NCI-H2107 treated with DMSO at 0.1 percent for 48 hours (cell line): Measurements from ENCODE around the gene TNNT2.

ENCODE experiments used
- DNase-seq: peaks from one replicate; lab custom pipeline; 2025; ENCODE audit not compliant: unreplicated experiment; lab: John Stamatoyannopoulos, UW

The TNNT2 gene

GRCh38 chr1:201378804-201379203, 1.3 kb upstream of the TNNT2 start:
- DNase-seq: no peak

- DNase-seq: no peak
Observed at GRCh38 chr1:201376464-201377374, 761 bp downstream of the TNNT2 start.

- DNase-seq: no peak
Observed at GRCh38 chr1:201376107-201376463, 1.4 kb downstream of the TNNT2 start.

GRCh38 chr1:201375169-201375568, 2.3 kb downstream of the TNNT2 start:
- DNase-seq: no peak

- peak; percentile 60 for DNase-seq
Observed at GRCh38 chr1:201374364-201374763, 3.1 kb downstream of the TNNT2 start.

- no peak for DNase-seq
Observed at GRCh38 chr1:201371792-201372191, 5.7 kb downstream of the TNNT2 start.

- no peak for DNase-seq
Observed at GRCh38 chr1:201371276-201371675, 6.2 kb downstream of the TNNT2 start.

GRCh38 chr1:201370500-201370899, 7.0 kb downstream of the TNNT2 start:
- DNase-seq: no peak

GRCh38 chr1:201369209-201369608, 8.3 kb downstream of the TNNT2 start:
- no peak for DNase-seq

GRCh38 chr1:201366696-201367095, 10.8 kb downstream of the TNNT2 start:
- DNase-seq: no peak

- no peak for DNase-seq
Observed at GRCh38 chr1:201365251-201365650, 12.2 kb downstream of the TNNT2 start.

GRCh38 chr1:201364808-201365105, 12.7 kb downstream of the TNNT2 start:
- DNase-seq: no peak

GRCh38 chr1:201363467-201363866, 14.0 kb downstream of the TNNT2 start:
- no peak for DNase-seq

GRCh38 chr1:201362906-201363305, 14.6 kb downstream of the TNNT2 start:
- DNase-seq: no peak

- no peak for DNase-seq
Observed at GRCh38 chr1:201361652-201362504, 15.6 kb downstream of the TNNT2 start.

- no peak for DNase-seq
Observed at GRCh38 chr1:201360901-201361651, 16.4 kb downstream of the TNNT2 start.

- DNase-seq: no peak
Observed at GRCh38 chr1:201360486-201360885, 17.0 kb downstream of the TNNT2 start.

- DNase-seq: no peak
Observed at GRCh38 chr1:201359873-201360210, 17.6 kb downstream of the TNNT2 start.

GRCh38 chr1:201359031-201359872, 18.2 kb downstream of the TNNT2 start:
- DNase-seq: no peak

- DNase-seq: no peak
Observed at GRCh38 chr1:201358596-201358995, 18.9 kb downstream of the TNNT2 start.
